Measurements from ENCODE around the gene DYNC2I2.
"Not testable (repeated sequence)": the region's sequence is repeated elsewhere in the genome, so short reads cannot be mapped to it uniquely, and the experiment has no call there.

Gene DYNC2I2

DNA sequence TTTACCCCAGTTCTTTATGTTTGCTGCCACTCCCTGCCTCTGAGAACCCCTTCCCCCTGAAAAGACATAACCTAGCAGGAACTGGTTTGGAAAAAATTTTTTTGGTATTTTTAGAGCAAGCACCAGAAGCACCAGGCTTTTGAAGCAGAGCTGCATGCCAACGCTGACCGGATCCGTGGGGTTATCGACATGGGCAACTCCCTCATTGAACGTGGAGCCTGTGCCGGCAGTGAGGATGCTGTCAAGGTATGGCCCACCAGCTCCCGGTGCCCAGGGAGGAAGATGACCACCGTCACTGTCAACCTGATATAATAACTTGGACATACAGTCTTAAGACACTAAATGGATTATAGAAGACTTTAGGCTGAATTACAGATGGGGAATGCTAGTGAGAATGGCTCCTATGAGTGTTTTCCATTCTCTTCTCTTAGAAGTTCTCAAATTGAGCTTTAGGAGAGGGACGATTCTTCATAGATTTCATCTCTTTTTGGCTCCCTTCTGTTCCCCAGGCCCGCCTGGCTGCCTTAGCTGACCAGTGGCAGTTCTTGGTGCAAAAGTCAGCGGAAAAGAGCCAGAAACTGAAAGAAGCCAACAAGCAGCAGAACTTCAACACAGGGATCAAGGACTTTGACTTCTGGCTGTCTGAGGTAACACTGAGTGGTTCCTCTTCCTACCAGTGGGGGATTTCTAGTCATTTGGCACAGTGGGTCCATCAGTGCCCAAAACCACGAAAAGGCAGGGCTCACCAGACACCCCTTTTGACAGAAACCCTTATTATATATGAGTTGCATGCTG is 44.9 kb downstream of the DYNC2I2 start:
- DNase-seq = no peak

- DNase-seq = no peak
Measured at GRCh38 chr9:128610897-128611296, 45.8 kb downstream of the DYNC2I2 start.

DNA sequence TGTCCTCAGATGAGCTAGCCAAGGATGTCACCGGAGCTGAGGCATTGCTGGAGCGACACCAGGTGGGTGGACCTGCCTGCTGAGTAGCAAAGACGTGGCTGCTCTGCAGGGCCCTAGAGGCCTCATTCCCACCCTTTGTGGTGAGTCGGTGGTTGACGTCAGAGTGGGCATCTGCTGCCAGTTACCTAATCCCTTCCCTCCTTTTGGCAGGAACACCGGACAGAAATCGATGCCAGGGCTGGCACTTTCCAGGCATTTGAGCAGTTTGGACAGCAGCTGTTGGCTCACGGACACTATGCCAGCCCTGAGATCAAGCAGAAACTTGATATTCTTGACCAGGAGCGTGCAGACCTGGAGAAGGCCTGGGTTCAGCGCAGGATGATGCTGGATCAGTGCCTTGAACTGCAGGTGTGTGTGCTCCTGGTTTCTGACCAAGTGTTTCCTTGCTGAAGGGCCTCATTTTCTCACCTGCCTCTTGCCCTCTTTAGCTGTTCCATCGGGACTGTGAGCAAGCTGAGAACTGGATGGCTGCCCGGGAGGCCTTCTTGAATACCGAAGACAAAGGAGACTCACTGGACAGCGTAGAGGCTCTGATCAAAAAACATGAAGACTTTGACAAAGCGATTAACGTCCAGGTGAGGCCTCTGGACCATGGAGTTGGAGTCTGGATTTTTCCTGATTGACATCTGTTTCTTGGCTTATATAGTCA is 48.9 kb downstream of the DYNC2I2 start:
- no peak for DNase-seq

DNA sequence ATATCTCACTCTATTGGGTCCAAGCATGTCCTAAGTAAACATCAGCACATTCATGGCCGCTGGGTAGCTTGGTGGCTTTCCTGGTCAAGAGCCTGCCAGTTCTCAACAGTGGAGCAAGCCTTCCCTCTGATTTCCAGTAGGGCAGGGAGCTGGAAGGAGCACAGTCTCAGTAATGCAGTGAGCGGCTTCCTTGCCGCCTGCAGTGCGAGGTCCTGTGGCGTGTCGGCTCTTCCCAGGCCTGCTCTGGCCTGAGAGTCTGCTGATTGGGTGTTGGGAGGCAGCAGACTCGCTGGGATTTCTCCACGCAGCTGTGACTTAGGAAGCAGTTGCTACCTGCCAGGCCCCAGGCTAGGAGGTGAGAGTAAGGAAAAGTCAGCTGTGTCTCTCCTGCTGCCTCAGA is 53.0 kb downstream of the DYNC2I2 start:
- DNase-seq = no peak

GRCh38 chr9:128600099-128600498 is 56.5 kb downstream of the DYNC2I2 start:
- no peak for DNase-seq

GRCh38 chr9:128595471-128595870 is 61.2 kb downstream of the DYNC2I2 start:
- no peak for DNase-seq

- no peak for DNase-seq
Measured at GRCh38 chr9:128593856-128594255, 62.8 kb downstream of the DYNC2I2 start.

DNA sequence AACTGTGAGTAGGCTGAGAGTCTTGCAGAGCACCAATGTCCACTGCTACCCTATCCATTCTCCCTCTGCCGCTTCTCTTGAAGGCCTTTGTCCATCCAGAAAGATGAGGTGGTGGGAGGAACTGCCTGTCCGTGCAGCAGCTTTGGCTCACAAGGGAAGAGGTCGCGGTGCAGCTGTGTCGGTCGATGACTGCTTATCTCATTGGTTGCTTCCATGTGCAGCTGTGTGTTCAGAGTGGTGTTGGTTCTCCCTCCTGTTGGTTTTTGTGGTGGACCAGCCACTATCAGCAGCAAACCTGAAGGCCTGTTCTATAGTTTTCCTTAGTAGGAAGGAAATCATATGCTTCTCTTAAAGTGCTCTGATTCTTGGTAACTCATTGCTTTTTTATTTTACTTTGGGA is 63.6 kb downstream of the DYNC2I2 start:
- no peak for DNase-seq

DNA sequence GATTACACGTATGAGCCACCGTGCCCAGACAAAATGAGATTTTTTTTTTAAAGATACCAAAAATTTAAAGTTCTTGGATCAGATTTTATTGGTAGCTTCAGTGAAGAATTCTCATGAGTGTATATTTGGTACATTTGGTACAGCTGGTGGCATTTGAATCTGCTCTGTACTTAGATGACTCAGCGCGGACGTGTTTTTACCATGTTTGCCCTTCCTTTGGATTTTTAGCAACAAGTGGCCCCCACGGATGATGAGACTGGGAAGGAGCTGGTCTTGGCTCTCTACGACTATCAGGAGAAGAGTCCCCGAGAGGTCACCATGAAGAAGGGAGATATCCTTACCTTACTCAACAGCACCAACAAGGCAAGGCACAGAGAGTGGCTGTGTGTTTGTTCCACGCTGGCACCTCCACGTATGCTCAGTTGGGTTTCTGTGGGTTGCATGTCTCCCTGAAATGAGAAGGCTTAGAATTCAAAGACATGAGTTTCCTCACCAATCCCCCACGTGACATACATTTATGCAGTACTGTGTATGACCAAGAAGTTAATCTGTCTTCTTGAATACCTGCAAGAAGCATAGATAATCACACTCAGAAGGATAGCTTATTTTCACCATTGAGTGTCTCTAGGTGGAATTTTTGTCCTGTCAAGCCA is 67.9 kb downstream of the DYNC2I2 start:
- DNase-seq = no peak

- no peak for DNase-seq
Measured at GRCh38 chr9:128587453-128587852, 69.2 kb downstream of the DYNC2I2 start.

DNA sequence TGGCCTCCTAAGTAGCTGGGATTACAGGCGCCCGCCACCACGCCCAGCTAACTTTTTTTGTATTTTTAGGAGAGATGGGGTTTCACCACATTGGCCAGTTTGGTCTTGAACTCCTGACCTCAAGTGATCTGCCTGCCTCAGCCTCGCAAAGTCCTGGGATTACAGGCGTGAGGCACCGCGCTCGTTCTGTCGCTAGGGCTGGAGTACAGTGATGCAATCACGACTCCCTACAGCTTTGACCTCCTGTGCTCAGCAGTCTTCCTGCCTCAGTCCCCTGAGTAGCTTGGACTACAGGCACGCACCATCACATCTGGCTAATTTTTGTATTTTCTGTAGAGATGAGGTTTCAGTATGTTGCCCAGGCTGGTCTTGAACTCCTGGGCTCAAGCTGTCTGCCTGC is 69.7 kb downstream of the DYNC2I2 start:
- DNase-seq = not testable (repeated sequence)

GRCh38 chr9:128585155-128585554 is 71.5 kb downstream of the DYNC2I2 start:
- DNase-seq = not testable (repeated sequence)

All from inflammatory macrophage treated with lipopolysaccharide for 4 hours (primary cell).